SU-DHL-6 (cell line): ENCODE data around the gene TIFAB.
"Not testable (repeated sequence)": the region's sequence is repeated elsewhere in the genome, so short reads cannot be mapped to it uniquely, and the experiment has no call there.

Experiments used
- EZH2phosphoT487 ChIP-seq: fragments of 200-600 bp; sonication (generic), shearing (Covaris generic); conservative IDR thresholded peaks from 2 replicates; pipeline ENCODE4 v1.6.1; 2018; ENCODE audit warnings: mild to moderate bottlenecking, antibody characterized with exemption, low read length, moderate library complexity, mixed read lengths
- TF ChIP-seq, protein P1 (sequence below): fragments of 200-600 bp; sonication (generic); IDR thresholded peaks from one replicate; pipeline ENCODE4 v1.5.1; 2017; ENCODE audit warnings: antibody characterized with exemption, mild to moderate bottlenecking, low read length, moderate library complexity; ENCODE audit not compliant: insufficient read depth, poor library complexity, severe bottlenecking

DNA sequence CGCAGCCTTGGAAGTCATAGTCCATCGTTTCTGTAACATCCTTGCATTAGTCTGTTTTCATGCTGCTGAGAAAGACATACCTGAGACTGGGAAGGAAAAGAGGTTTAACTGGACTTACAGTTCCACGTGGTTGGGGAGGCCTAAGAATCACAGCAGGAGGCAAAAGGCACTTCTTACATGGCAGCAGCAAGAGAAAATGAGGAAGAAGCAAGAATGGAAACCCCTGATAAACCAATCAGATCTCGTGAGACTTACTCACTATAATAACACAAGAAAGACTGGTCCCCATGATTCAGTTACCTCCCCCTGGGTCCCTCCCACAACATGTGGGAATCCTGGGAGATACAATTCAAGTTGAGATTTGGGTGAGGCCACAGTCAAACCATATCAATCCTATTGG is 43.4 kb upstream of the TIFAB start:
- TF ChIP-seq, protein P1, sequence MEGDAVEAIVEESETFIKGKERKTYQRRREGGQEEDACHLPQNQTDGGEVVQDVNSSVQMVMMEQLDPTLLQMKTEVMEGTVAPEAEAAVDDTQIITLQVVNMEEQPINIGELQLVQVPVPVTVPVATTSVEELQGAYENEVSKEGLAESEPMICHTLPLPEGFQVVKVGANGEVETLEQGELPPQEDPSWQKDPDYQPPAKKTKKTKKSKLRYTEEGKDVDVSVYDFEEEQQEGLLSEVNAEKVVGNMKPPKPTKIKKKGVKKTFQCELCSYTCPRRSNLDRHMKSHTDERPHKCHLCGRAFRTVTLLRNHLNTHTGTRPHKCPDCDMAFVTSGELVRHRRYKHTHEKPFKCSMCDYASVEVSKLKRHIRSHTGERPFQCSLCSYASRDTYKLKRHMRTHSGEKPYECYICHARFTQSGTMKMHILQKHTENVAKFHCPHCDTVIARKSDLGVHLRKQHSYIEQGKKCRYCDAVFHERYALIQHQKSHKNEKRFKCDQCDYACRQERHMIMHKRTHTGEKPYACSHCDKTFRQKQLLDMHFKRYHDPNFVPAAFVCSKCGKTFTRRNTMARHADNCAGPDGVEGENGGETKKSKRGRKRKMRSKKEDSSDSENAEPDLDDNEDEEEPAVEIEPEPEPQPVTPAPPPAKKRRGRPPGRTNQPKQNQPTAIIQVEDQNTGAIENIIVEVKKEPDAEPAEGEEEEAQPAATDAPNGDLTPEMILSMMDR, result not testable (repeated sequence)
- not testable (repeated sequence) for TF ChIP-seq EZH2phosphoT487
